ENCODE results near the gene ANKRD35. TPM values are rescaled to one million over a fixed set of nuclear protein-coding genes. Genes with fewer than 3 reads are reported as not detected.

Gene ANKRD35
- polyA plus RNA-seq, 3 donors, result 0.40 to 1.5 (median 1.3) TPM

DNA sequence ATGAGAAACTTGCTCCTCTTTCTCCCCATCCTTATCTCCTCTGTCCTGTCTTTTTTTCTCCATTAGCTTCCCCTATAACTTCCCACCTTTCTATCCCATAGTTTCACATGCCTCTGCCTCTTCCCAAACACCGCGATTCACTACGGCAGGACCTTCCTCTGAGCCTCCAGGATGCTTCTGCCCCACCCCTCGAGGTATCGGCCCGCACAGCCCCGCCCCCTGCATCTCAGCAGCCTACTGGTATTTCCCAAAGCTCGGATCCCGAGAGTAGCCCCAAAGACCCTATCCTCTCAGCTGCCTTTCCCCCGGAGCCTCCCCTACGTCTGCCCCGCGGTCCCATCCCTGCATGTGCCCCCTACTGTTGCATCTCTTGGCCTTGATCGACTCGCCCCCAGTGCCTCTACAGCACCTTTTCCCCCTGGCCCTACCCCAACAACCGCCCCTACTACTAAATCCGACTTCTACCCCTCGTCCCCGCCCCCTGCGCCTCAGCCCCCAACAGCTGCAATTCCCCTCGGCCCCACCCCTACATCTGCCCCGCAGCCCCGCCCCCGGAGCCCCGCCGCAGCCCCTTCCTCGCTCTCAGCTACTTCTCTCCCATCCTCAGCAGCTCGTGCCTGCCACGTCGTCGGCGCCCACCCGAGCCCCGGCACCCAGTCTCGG lies 27.3 kb downstream of the ANKRD35 start:
- peak overlapping the region; percentile 95 for H2AFZ ChIP-seq (ENCODE audit: insufficient read depth, low read depth, low read length, poor library complexity, severe bottlenecking)

DNA sequence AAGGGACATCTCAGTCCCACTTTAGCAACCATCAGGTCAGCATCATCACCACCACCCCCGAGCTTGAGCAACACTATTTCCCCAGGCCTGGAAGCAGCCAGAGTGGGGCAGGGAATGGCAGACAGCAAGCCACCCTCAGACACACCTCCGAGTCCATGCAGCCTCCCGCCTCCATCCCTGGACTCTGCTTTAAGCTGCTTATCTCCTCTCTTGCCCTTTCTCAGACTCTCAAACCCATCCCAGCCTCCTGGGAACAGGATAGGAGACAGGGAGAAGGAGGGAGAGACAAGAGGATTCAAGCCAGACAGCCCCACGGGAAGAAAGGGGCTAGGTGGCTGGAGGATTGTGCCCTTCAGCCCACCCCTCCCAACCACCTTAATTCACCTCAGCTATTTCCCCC lies 28.5 kb downstream of the ANKRD35 start:
- TF ChIP-seq, protein P1, sequence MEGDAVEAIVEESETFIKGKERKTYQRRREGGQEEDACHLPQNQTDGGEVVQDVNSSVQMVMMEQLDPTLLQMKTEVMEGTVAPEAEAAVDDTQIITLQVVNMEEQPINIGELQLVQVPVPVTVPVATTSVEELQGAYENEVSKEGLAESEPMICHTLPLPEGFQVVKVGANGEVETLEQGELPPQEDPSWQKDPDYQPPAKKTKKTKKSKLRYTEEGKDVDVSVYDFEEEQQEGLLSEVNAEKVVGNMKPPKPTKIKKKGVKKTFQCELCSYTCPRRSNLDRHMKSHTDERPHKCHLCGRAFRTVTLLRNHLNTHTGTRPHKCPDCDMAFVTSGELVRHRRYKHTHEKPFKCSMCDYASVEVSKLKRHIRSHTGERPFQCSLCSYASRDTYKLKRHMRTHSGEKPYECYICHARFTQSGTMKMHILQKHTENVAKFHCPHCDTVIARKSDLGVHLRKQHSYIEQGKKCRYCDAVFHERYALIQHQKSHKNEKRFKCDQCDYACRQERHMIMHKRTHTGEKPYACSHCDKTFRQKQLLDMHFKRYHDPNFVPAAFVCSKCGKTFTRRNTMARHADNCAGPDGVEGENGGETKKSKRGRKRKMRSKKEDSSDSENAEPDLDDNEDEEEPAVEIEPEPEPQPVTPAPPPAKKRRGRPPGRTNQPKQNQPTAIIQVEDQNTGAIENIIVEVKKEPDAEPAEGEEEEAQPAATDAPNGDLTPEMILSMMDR (IDR thresholded peaks at IDR 0.05), result no peak
- Histone ChIP-seq H3K9me3 (replicated peaks in 1 of 2; ENCODE audit: control insufficient read depth in 1 of 2, insufficient read depth in 1 of 2, low read length in 2 of 2) (no peaks in the 10 kb centered on the region), H3K4me2 (replicated peaks; ENCODE audit: extremely low read depth, low read length, poor library complexity, severe bottlenecking) (no peak overlapping the region), H3K27me3 (ENCODE audit: control insufficient read depth in 2 of 2, insufficient read depth in 2 of 2, low read length in 2 of 2) (no peaks in the 10 kb centered on the region), H3K4me1 (ENCODE audit: control insufficient read depth in 1 of 2, insufficient read depth in 2 of 2, low read length in 2 of 2) (peaks cover 13 to 18% of the 10 kb centered on the region in 2 donors), H3K4me3 (replicated peaks in 1 of 3; ENCODE audit: low read depth in 2 of 3, low read length in 3 of 3) (no peak overlapping the region), H3K9ac (ENCODE audit: insufficient read depth, low read length, poor library complexity, severe bottlenecking) (no peak overlapping the region), H4K20me1 (ENCODE audit: insufficient read depth, low read length) (no peaks in the 10 kb centered on the region), H3K27ac (ENCODE audit: low read depth in 1 of 2, low read length in 2 of 2) (no peak overlapping the region), H2AFZ (ENCODE audit: insufficient read depth, low read depth, low read length, poor library complexity, severe bottlenecking) (no peak overlapping the region), H3K79me2 (ENCODE audit: insufficient read depth, low read length) (peaks cover 7% of the 10 kb centered on the region), H3K36me3 (replicated peaks in 1 of 2; ENCODE audit: control insufficient read depth in 1 of 2, insufficient read depth in 2 of 2, low read length in 2 of 2) (peaks cover 26 to 50% of the 10 kb centered on the region in 2 donors)
- H3K4me3 Mint-ChIP-seq, result no peak overlapping the region
- intact Hi-C loops (cut with micrococcal nuclease), result loop anchor here in 1 of 2 donors (5.0 kb wide), 1 partner anchor 60 kb away; the partner anchor contains the start of gene PEX11B
- no peak for DNase-seq
- no peaks in the 10 kb centered on the region for H3K27me3 Mint-ChIP-seq (ENCODE audit: low read depth in 3 of 3)
- no peak overlapping the region for H3K27ac Mint-ChIP-seq
- WGBS (ENCODE audit: insufficient coverage), result 100% methylated on average over 1 of the region's 4 CpGs
- peaks cover 14% of the 10 kb centered on the region for H3K4me1 Mint-ChIP-seq
- H3K9me3 Mint-ChIP-seq, result peaks cover 0 to 1% (median 0%) of the 10 kb centered on the region in 7 donors
- peaks cover 42 to 49% of the 10 kb centered on the region in 2 donors for H3K36me3 Mint-ChIP-seq

More for the DNA sequence above, 27.3 kb downstream of the ANKRD35 start:
- intact Hi-C loops (cut with micrococcal nuclease), result loop anchor here in 1 of 2 donors (5.0 kb wide), 1 partner anchor 59 kb away; the partner anchor contains the start of gene PEX11B
- Histone ChIP-seq H3K4me2 (replicated peaks; ENCODE audit: extremely low read depth, low read length, poor library complexity, severe bottlenecking) (peak overlapping the region; percentile 97), H4K20me1 (ENCODE audit: insufficient read depth, low read length) (no peaks in the 10 kb centered on the region), H3K4me1 (ENCODE audit: control insufficient read depth in 1 of 2, insufficient read depth in 2 of 2, low read length in 2 of 2) (peaks cover 13 to 18% of the 10 kb centered on the region in 2 donors), H3K36me3 (replicated peaks in 1 of 2; ENCODE audit: control insufficient read depth in 1 of 2, insufficient read depth in 2 of 2, low read length in 2 of 2) (peaks cover 23 to 38% of the 10 kb centered on the region in 2 donors), H3K9me3 (replicated peaks in 1 of 2; ENCODE audit: control insufficient read depth in 1 of 2, insufficient read depth in 1 of 2, low read length in 2 of 2) (no peaks in the 10 kb centered on the region), H3K79me2 (ENCODE audit: insufficient read depth, low read length) (peaks cover 7% of the 10 kb centered on the region), H3K9ac (ENCODE audit: insufficient read depth, low read length, poor library complexity, severe bottlenecking) (peak overlapping the region; percentile 77), H3K27me3 (ENCODE audit: control insufficient read depth in 2 of 2, insufficient read depth in 2 of 2, low read length in 2 of 2) (no peaks in the 10 kb centered on the region), H3K4me3 (replicated peaks in 1 of 3; ENCODE audit: low read depth in 2 of 3, low read length in 3 of 3) (peak overlapping the region; percentile 94 to 99 (median 99)), H3K27ac (ENCODE audit: low read depth in 1 of 2, low read length in 2 of 2) (peak overlapping the region; percentile 70 to 85)
- peak in 1 of 3 donors; percentile 14 for DNase-seq
- under 1% methylated on average over 17 of the region's 35 CpGs for WGBS (ENCODE audit: insufficient coverage)
- Mint-ChIP-seq H3K36me3 (peaks cover 33 to 39% of the 10 kb centered on the region in 2 donors), H3K4me1 (peaks cover 14% of the 10 kb centered on the region), H3K27ac (peak overlapping the region in 5 of 7 donors; percentile 17 to 93 (median 86)), H3K27me3 (ENCODE audit: low read depth in 3 of 3) (peaks cover 0 to 2% (median 0%) of the 10 kb centered on the region in 3 donors), H3K9me3 (peaks cover 0 to 1% (median 0%) of the 10 kb centered on the region in 7 donors), H3K4me3 (peak overlapping the region; percentile 97 to 98)
- TF ChIP-seq, protein P1 (IDR thresholded peaks at IDR 0.05), result no peak
